ENCODE data around the gene DOCK2. TPM values are rescaled to one million over a fixed set of nuclear protein-coding genes. Genes with fewer than 3 reads are reported as not detected.
"Not testable (repeated sequence)": the region's sequence is repeated elsewhere in the genome, so short reads cannot be mapped to it uniquely, and the experiment has no call there.

The DOCK2 gene
- total RNA-seq, 2 experiments from 2014 or later: 248 to 270 TPM

DNA sequence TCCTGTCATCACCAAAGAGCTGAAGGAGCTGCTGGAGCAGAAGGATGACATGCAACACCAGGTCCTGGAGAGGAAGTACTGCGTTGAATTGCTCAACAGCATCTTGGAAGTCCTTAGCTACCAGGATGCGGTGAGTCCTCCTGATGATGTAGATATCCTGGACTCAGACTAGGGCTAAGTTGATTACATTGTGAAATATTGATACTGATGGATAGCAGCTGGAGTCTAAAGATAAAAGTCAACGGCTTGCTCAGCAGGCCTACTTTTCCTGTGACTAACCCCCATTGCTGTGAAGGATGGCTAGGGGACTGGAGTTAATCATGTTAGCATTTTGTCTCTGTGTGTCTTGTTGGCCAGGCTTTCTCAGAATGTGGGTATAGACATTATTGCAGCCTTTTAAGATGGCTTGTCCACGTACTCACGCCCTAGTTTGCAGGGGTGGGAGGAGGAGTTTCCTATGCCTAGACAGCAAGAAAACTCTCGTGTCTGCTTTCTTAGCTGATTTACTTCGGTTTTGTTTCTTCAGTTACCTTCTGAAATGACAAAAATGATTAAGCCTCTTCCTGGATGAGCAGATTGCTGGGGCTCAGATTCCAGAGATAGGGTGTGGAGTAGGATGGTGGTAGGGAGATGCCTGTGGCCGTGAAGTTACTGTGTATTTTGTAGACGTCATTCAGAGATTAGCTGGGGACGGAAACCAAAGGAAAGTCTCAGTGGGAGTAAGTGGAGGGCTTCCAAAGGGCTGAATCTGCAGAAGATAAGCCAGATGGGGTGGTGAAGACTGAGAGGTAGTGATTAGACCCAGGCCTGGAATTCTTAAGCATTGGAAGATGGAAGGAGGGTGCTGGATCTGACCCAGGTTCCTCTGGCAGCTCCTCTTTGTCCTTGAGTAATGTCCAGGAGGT is 166.3 kb downstream of the DOCK2 start:
- Mint-ChIP-seq H3K9me3 (no peaks in the 10 kb centered on the region), H3K36me3 (ENCODE audit: low read depth) (peaks cover 65% of the 10 kb centered on the region), H3K4me1 (peaks cover 36% of the 10 kb centered on the region), H3K27me3 (no peaks in the 10 kb centered on the region), H3K27ac (peak overlapping the region; percentile 53), H3K4me3 (no peak overlapping the region)
- ChIA-PET CTCF (no interaction called here), POLR2A (interaction anchor here (0.7 kb wide), 1 partner anchor 26 kb away, joined by 3 read pairs; no protein-coding TSS in a partner anchor)
- no peak for DNase-seq

DNA sequence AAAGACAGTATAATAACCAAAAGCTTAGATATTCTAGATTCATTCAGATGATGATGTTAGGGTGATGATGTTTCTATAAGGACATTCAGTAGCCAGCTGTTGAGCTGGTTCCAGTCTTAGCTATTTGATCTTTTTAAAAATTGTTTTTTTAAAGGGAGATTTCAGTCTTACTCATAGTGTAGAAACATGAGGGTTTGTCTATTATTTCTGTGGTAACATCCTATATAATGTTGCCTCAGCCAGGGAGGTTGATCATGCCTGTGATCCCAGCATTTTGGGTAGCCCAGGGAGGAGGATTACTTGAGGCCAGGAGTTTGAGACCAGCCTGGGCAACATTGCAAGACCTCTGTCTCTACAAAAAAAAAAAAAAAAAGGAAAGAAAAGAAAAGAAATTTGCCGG is 167.8 kb downstream of the DOCK2 start:
- H3K9me3 Mint-ChIP-seq: no peaks in the 10 kb centered on the region
- H3K4me1 Mint-ChIP-seq: peaks cover 36% of the 10 kb centered on the region
- no peaks in the 10 kb centered on the region for H3K27me3 Mint-ChIP-seq
- H3K27ac Mint-ChIP-seq: peak overlapping the region; percentile 75
- no peak for DNase-seq
- H3K4me3 Mint-ChIP-seq: no peak overlapping the region
- ChIA-PET CTCF (no interaction called here), POLR2A (no interaction called here)
- peaks cover 66% of the 10 kb centered on the region for H3K36me3 Mint-ChIP-seq (ENCODE audit: low read depth)

DNA sequence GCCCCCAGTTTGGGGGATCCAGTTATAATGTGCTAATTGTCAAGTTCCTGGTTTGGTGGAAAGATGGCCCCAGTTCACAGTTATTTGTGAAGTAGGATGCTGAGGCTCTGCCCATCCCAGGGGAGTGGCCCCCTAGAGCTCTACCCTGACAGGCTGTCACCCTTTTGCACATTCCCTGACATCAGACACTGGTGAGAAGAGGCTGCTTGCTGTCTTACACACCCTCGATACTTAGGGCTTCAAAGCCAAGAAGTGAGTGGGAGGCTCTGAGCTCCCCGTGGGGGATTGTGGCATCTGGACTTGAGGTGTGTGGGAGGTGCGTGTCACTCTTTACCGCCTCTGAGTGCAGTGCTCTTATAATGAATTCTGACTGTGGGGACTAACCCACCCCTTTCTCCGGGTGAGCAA is 168.5 kb downstream of the DOCK2 start:
- no peak overlapping the region for H3K4me3 Mint-ChIP-seq
- POLR2A ChIA-PET: interaction anchor here (0.6 kb wide), 1 partner anchor 13 kb away, joined by 3 read pairs; no protein-coding TSS in a partner anchor
- CTCF ChIA-PET: no interaction called here

DNA sequence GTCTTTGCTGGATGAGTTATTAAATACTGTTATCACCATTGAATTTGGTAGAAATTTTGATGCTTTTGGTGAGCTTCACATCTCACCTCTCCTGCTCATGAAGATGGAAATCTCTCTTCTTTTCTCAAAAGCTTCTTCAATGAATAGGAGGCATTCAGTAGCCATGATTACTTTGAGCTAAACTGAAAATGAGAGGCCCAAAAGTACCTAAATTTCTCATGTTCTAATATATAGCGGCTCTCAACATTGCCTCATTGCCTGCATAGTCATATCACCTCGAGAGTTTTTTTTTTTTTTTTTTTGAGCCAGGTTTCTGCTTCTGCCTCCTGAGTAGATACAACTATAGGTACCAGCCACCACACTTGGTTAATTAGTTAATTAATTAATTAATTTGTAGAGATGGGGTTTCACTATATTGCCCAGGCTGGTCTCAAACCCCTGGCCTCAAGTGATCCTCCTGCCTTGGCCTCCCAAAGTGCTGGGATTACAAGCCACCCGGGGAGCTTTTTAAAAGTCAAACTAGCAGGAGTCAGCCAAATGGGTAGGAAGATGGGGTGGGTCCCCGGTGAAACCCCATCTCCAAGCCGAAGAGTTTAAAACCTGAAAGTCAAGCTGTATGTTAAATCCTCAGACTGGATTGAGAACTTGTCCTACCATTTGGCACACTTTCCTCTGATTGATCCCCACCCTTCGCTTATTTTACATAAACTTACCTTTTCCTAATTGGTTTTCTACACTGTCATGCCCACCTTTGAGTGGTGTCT is 169.0 kb downstream of the DOCK2 start:
- Mint-ChIP-seq H3K9me3 (no peaks in the 10 kb centered on the region), H3K27me3 (no peaks in the 10 kb centered on the region), H3K36me3 (ENCODE audit: low read depth) (peaks cover 69% of the 10 kb centered on the region), H3K27ac (peak overlapping the region; percentile 75), H3K4me3 (no peak overlapping the region), H3K4me1 (peaks cover 33% of the 10 kb centered on the region)
- CTCF ChIA-PET: no interaction called here
- DNase-seq: no peak
- POLR2A ChIA-PET: interaction anchor here (0.6 kb wide), 1 partner anchor 13 kb away, joined by 3 read pairs; no protein-coding TSS in a partner anchor

More for the DNA sequence above, 168.5 kb downstream of the DOCK2 start:
- Mint-ChIP-seq H3K27me3 (no peaks in the 10 kb centered on the region), H3K27ac (peak overlapping the region; percentile 75), H3K36me3 (ENCODE audit: low read depth) (peaks cover 66% of the 10 kb centered on the region), H3K4me1 (peaks cover 35% of the 10 kb centered on the region), H3K9me3 (no peaks in the 10 kb centered on the region)
- peak; percentile 39 for DNase-seq

DNA sequence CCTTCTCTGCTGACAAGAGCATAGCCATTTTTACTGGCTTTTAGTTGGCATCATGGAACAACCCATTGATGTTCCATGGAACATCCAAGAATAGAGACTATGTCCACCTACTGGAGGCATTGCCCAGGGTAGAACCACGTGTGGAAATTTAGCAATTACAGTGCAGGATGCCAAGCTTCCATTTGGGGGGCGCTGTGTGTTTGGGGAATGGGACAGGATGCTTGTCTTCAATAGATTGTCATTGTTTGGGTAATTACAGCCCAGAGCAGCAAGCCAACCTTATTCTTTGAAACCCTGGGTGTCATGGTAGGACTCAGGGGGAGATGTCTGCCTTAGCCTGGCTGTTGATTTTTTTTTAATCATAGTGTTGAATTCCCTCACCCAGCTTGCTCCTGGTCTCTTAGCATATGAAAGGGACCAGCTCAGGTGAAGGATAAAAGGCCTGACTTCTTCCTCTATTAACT is 171.1 kb downstream of the DOCK2 start:
- ChIA-PET CTCF (no interaction called here), POLR2A (no interaction called here)
- H3K27me3 Mint-ChIP-seq: no peaks in the 10 kb centered on the region
- H3K27ac Mint-ChIP-seq: no peak overlapping the region
- H3K36me3 Mint-ChIP-seq (ENCODE audit: low read depth): peaks cover 72% of the 10 kb centered on the region
- H3K9me3 Mint-ChIP-seq: no peaks in the 10 kb centered on the region
- H3K4me3 Mint-ChIP-seq: no peak overlapping the region
- H3K4me1 Mint-ChIP-seq: peaks cover 27% of the 10 kb centered on the region
- no peak for DNase-seq

DNA sequence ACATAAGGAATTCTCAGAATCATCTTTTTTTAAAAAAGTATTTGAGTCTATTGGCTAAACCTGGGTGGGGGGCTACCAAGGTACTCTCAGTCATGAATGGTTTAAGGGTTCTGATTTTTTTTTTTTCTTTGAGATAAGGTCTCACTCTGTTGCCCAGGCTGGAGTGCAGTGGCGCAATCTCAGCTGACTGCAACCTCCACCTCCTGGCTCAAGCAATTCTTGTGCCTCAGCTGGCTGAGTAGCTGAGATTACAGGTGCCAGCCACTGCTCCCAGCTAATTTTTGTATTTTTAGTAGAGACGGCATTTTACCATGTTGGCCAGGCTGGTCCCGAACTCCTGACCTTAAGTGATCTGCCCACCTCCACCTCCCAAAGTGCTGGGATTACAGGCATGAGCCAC is 171.8 kb downstream of the DOCK2 start:
- CTCF ChIA-PET, DNase-seq, H3K9me3 Mint-ChIP-seq, POLR2A ChIA-PET, H3K4me3 Mint-ChIP-seq, H3K27me3 Mint-ChIP-seq, H3K27ac Mint-ChIP-seq: not testable (repeated sequence)
- peaks cover 21% of the 10 kb centered on the region for H3K4me1 Mint-ChIP-seq
- peaks cover 72% of the 10 kb centered on the region for H3K36me3 Mint-ChIP-seq (ENCODE audit: low read depth)

DNA sequence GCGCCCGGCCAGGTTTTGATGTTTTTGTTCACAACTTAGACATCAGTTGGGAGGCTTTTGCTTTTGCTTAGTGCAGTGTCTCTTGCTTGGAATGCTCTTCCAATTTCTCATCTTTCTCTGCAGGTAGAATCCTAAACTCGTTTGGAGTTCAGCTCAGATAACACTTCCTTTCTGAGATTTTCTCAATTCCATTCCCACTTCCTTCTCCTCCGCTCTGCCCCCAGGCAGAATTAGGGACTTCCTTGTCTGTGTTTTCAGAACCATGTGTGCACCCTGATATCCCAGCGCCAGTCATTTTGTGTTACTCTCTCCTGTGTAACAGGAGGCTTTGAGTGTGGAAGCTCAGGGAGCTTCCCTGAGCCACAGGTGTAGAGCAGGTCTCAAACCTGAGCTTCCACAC is 172.2 kb downstream of the DOCK2 start:
- H3K27ac Mint-ChIP-seq: no peak overlapping the region
- ChIA-PET POLR2A (no interaction called here), CTCF (interaction anchor here (0.5 kb wide), 1 partner anchor 93 kb away, joined by 3 read pairs; no protein-coding TSS in a partner anchor)
- no peaks in the 10 kb centered on the region for H3K9me3 Mint-ChIP-seq
- H3K4me3 Mint-ChIP-seq: no peak overlapping the region
- H3K4me1 Mint-ChIP-seq: peaks cover 17% of the 10 kb centered on the region
- no peaks in the 10 kb centered on the region for H3K27me3 Mint-ChIP-seq
- no peak for DNase-seq
- H3K36me3 Mint-ChIP-seq (ENCODE audit: low read depth): peaks cover 73% of the 10 kb centered on the region

DNA sequence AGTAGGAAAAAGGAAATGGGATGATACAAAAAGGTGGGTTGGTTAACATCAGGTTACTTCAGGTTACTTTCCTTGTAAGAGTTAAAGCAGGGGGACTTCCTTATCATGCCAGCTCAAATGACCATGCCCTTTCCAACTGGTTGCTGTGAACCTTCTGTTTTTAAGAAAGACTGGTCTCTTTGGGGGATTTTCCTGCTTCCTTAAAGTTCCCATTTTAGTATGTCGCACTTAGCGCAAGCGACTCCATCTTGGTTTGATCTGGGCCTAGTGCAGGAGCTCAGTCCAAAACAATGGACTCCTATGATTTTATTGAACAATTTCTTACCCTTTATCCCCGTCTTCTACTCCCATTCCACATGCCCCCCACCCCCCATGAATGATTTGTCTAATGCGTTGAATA is 173.4 kb downstream of the DOCK2 start:
- Mint-ChIP-seq H3K36me3 (ENCODE audit: low read depth) (peaks cover 65% of the 10 kb centered on the region), H3K27me3 (no peaks in the 10 kb centered on the region), H3K9me3 (no peaks in the 10 kb centered on the region), H3K4me3 (no peak overlapping the region), H3K4me1 (peaks cover 5% of the 10 kb centered on the region), H3K27ac (no peak overlapping the region)
- no peak for DNase-seq
- CTCF ChIA-PET: no interaction called here
- POLR2A ChIA-PET: no interaction called here

DNA sequence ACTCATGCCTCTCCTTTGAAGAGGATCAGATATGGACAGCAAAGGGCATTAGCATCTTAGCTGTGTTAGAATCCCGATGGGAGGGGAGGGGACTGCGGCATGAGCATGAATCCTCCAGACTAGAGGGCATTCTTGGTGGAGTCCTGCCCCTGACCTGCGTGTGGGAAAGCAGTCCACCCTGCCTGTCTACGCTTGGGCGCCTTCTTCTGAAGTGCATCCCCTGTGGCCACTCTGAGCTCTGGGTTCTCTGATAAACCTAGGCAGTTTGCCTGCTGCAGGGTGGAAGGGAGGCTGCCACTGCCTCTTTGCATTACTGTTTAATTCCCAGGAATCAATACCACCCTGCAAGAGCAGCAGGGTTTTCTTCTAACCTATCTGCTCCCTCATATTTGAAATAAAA is 173.9 kb downstream of the DOCK2 start:
- Mint-ChIP-seq H3K27me3 (no peaks in the 10 kb centered on the region), H3K4me1 (no peaks in the 10 kb centered on the region), H3K36me3 (ENCODE audit: low read depth) (peaks cover 65% of the 10 kb centered on the region), H3K4me3 (no peak overlapping the region), H3K9me3 (no peaks in the 10 kb centered on the region), H3K27ac (no peak overlapping the region)
- ChIA-PET CTCF (no interaction called here), POLR2A (no interaction called here)
- DNase-seq: no peak

DNA sequence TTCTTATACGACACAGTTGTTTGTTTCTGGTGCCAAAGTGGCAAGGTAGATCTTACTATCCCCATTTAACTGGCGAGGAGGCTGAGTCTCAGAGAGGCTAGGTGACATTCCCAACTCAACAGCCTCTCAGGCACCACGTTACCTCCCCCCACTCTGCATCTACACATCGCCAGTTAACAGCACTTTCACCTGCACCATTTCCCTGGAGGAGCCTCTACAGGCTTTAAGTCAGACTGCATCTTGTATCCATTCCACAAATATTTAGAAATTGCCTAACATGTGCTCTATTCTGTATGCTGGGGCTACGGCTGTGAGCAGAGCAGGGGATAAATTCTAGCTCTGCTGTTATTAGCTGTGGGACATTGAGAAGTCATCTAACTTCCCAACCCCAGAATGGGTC is 174.6 kb downstream of the DOCK2 start:
- Mint-ChIP-seq H3K9me3 (no peaks in the 10 kb centered on the region), H3K4me3 (no peak overlapping the region), H3K27me3 (no peaks in the 10 kb centered on the region), H3K36me3 (ENCODE audit: low read depth) (peaks cover 68% of the 10 kb centered on the region), H3K4me1 (no peaks in the 10 kb centered on the region), H3K27ac (no peak overlapping the region)
- DNase-seq: no peak
- ChIA-PET POLR2A (no interaction called here), CTCF (interaction anchor here (0.5 kb wide), 1 partner anchor 10 kb away, joined by 4 read pairs; no protein-coding TSS in a partner anchor)

DNA sequence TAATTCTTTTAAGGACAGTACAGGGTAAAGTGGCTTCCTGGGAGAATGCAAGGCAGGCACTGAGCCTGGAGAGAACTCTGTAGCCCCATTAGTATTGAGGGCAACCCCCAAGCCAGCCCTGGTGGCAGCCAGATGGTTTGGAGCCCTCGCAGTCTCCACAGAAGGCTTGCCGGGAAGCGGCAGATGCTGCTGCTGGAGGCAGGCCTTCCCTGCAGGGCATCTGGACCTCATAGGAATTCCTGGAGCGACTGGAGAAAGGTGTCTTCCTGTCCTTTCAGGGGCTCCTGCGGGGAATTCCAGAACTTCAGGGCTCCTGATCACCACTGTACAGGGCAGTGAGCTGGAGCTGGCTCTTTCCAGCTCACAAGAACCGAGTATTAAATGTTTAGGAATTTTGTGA is 175.7 kb downstream of the DOCK2 start:
- no peaks in the 10 kb centered on the region for H3K9me3 Mint-ChIP-seq

DNA sequence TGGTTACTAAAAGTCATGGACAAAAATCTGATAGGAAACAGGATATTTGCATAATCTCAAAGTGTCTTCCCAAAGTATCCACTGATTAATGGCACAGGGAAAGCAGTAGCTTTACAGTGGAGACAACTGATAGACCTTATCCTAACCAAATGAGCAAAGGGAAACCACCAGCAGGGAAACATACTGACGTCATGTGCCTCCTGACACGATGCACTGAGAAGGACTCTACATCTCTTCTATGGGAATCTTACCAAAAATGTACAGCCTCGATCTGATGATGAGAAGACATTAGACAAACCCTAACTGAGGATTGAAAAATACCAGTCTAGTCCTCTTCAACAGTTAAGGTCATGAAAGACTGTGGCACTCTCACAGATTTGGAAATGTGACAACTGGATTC is 177.0 kb downstream of the DOCK2 start:
- no peak overlapping the region for H3K27ac Mint-ChIP-seq
- CTCF ChIA-PET: no interaction called here
- no peaks in the 10 kb centered on the region for H3K27me3 Mint-ChIP-seq
- POLR2A ChIA-PET: no interaction called here
- H3K9me3 Mint-ChIP-seq: peaks cover 3% of the 10 kb centered on the region
- no peak for DNase-seq
- H3K4me1 Mint-ChIP-seq: no peaks in the 10 kb centered on the region
- H3K4me3 Mint-ChIP-seq: no peak overlapping the region
- H3K36me3 Mint-ChIP-seq (ENCODE audit: low read depth): peaks cover 82% of the 10 kb centered on the region

More for the DNA sequence above, 175.7 kb downstream of the DOCK2 start:
- ChIA-PET CTCF (no interaction called here), POLR2A (no interaction called here)
- peaks cover 72% of the 10 kb centered on the region for H3K36me3 Mint-ChIP-seq (ENCODE audit: low read depth)
- H3K27me3 Mint-ChIP-seq: no peaks in the 10 kb centered on the region
- H3K4me3 Mint-ChIP-seq: no peak overlapping the region
- no peaks in the 10 kb centered on the region for H3K4me1 Mint-ChIP-seq
- DNase-seq: no peak
- no peak overlapping the region for H3K27ac Mint-ChIP-seq

DNA sequence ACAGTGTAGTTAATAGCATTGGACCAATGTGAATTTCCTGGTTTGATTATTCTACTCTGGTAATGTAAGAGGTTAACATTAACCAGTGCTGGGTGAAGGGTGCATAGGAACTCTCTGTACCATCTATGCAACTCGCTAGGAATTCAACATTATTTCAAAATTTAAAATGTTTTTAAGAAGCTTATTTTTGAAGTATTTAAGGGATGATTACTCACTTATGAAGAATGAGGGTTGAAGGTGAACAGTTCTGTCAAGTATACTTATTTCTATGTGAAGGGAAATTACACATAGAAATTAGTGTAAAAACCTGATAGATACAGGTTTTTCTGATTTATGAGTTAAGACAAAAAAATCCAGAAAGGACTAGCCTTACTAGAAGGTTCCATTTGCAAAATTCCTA is 177.4 kb downstream of the DOCK2 start:
- Mint-ChIP-seq H3K27me3 (no peaks in the 10 kb centered on the region), H3K36me3 (ENCODE audit: low read depth) (peaks cover 83% of the 10 kb centered on the region), H3K9me3 (peaks cover 3% of the 10 kb centered on the region), H3K4me1 (no peaks in the 10 kb centered on the region), H3K4me3 (no peak overlapping the region), H3K27ac (no peak overlapping the region)
- ChIA-PET CTCF (no interaction called here), POLR2A (no interaction called here)
- no peak for DNase-seq

Measured in activated CD4-positive, alpha-beta memory T cell treated with anti-CD3 and anti-CD28 coated beads, Interleukin-2, amount 10 ng/mL, durations not matched to agents 7 days and 5 days (primary cell).